IPS-20b (cell line): ENCODE data around the gene DNTTIP2.
A peak's percentile ranks its signal among the peaks of the same experiment; 100 is the strongest.
"Not testable (repeated sequence)": the region's sequence is repeated elsewhere in the genome, so short reads cannot be mapped to it uniquely, and the experiment has no call there.

ENCODE experiments used
- H3K27ac ChIP-seq: one replicate; pipeline ENCODE4 v1.5.1; 2013; ENCODE audit warnings: low read length
- H3K27me3 ChIP-seq: 2 replicates; pipeline ENCODE4 v1.6.1; 2013; ENCODE audit warnings: mild to moderate bottlenecking, low read length, inconsistent platforms; ENCODE audit not compliant: insufficient read depth
- H3K36me3 ChIP-seq: 2 replicates; pipeline ENCODE4 v1.6.1; 2013; ENCODE audit warnings: low read depth, mild to moderate bottlenecking, inconsistent platforms, low read length, moderate library complexity; ENCODE audit not compliant: insufficient read depth
- H3K4me1 ChIP-seq: 2 replicates; pipeline ENCODE4 v1.6.1; 2013; ENCODE audit warnings: mild to moderate bottlenecking, control low read depth, inconsistent platforms, low read length, moderate library complexity; ENCODE audit not compliant: insufficient read depth
- H3K4me3 ChIP-seq: 2 replicates; pipeline ENCODE4 v1.5.1; 2013; ENCODE audit warnings: mild to moderate bottlenecking, low read length, inconsistent platforms
- H3K9ac ChIP-seq: 2 replicates; pipeline ENCODE4 v1.6.1; 2013; ENCODE audit warnings: low read depth, mild to moderate bottlenecking, inconsistent platforms, low read length, moderate library complexity
- H3K9me3 ChIP-seq: 2 replicates; pipeline ENCODE4 v1.6.1; 2013; ENCODE audit warnings: mild to moderate bottlenecking, low read depth, low read length, inconsistent platforms; ENCODE audit not compliant: insufficient read depth

Gene DNTTIP2, protein sequence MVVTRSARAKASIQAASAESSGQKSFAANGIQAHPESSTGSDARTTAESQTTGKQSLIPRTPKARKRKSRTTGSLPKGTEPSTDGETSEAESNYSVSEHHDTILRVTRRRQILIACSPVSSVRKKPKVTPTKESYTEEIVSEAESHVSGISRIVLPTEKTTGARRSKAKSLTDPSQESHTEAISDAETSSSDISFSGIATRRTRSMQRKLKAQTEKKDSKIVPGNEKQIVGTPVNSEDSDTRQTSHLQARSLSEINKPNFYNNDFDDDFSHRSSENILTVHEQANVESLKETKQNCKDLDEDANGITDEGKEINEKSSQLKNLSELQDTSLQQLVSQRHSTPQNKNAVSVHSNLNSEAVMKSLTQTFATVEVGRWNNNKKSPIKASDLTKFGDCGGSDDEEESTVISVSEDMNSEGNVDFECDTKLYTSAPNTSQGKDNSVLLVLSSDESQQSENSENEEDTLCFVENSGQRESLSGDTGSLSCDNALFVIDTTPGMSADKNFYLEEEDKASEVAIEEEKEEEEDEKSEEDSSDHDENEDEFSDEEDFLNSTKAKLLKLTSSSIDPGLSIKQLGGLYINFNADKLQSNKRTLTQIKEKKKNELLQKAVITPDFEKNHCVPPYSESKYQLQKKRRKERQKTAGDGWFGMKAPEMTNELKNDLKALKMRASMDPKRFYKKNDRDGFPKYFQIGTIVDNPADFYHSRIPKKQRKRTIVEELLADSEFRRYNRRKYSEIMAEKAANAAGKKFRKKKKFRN

DNA sequence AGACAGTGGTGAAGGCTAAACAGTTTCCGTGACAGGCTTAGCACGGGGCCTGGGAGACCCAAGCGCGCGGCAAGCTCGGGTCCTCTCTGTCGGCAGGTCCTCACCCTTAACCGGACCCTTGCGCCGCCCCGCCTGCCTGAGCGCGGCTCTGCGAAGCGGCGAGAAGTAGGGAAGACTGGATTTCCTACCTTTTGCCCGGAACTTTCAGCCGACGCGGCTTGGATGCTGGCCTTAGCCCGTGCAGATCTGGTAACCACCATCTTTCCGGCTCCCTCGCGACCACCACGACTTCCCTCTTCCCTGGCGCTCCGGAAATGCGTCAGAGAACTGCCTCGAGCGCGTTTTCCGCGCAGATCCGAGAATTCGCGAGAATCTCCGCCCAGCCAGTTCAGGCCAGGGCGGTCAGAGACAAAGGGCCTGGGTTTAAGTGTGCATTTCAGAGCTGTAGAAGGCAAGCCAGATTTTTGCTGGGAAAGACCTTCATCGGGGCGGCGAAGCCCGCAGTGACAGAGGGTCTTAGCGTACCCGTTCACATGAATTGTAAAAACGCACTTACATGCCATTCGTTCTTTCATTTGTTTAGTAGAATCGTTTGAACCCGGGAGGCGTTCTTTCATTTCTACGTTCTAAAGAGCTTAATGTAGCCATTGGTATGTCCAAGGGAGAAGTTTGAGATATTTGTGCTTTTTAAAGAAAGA, at the start of gene DNTTIP2:
TSS of gene DNTTIP2 (minus strand) at position 318 of the 698 bp plus-strand sequence. CDS start at position 260, 58 bp downstream.
- no peaks in the 10 kb centered on the region for H3K27me3 ChIP-seq
- H3K4me3 ChIP-seq: peak within 1 kb of the TSS; percentile 98
- H3K9me3 ChIP-seq: no peaks in the 10 kb centered on the region
- H3K36me3 ChIP-seq: peaks cover 38% of the 10 kb centered on the region
- H3K27ac ChIP-seq: peak within 1 kb of the TSS; percentile 75
- peak within 1 kb of the TSS; percentile 93 for H3K9ac ChIP-seq
- peaks cover 5% of the 10 kb centered on the region for H3K4me1 ChIP-seq

- Histone ChIP-seq H3K4me1 (peaks cover under 1% of the 10 kb centered on the region; the same call in 1 of the 2 replicates), H3K9ac (no peak overlapping the region), H3K27me3 (no peaks in the 10 kb centered on the region), H3K27ac (no peak overlapping the region), H3K4me3 (no peak overlapping the region), H3K9me3 (no peaks in the 10 kb centered on the region), H3K36me3 (no peaks in the 10 kb centered on the region)
These were observed 46.2 kb upstream of the DNTTIP2 start for GRCh38 chr1:93925206-93925605.

DNA sequence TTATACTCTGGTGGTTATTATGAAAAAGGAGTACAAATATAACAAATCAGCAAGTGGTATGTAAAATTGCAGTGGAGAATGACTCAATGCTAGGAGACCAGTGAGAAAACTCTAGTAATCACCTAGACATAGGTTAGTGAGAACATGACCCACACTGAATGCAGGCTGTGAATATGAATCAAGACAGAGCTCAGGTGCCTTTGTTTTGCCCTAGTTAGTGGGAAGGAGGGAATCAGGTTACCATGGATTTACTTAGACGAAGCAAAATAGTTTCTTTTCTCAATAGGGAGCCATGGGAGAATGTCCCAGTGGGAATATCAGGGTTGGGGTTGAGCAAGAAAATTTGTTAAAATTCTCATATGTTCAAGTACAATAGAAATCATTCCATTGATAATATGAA, 40.8 kb upstream of the DNTTIP2 start:
- Histone ChIP-seq H3K27me3 (no peaks in the 10 kb centered on the region), H3K36me3 (no peaks in the 10 kb centered on the region), H3K9ac (no peak overlapping the region), H3K4me1 (peaks cover 10% of the 10 kb centered on the region; the same call in 1 of the 2 replicates), H3K4me3 (0 out of 2 replicates have a peak overlapping the region, but pooled peaks have one; percentile 10), H3K27ac (no peak overlapping the region), H3K9me3 (peaks cover 8% of the 10 kb centered on the region; the same call in 1 of the 2 replicates)

DNA sequence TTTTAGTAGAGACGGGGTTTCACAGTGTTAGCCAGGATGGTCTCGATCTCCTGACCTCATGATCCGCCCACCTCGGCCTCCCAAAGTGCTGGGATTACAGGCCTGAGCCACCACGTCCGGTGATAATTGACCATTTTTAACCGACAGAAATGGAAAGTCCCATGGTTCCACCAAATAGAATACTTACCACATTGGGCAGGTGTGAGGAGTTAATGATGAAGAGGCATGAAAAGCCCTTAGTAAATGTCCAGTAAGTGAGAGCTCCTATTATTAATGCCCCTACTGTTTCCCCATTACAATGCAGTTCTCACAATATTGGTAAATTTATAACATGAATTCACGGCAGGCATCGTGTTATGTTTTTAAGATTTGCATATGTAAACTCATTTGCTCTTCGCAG, 38.3 kb upstream of the DNTTIP2 start:
- peaks cover 8% of the 10 kb centered on the region; the same call in 1 of the 2 replicates for H3K9me3 ChIP-seq

DNA sequence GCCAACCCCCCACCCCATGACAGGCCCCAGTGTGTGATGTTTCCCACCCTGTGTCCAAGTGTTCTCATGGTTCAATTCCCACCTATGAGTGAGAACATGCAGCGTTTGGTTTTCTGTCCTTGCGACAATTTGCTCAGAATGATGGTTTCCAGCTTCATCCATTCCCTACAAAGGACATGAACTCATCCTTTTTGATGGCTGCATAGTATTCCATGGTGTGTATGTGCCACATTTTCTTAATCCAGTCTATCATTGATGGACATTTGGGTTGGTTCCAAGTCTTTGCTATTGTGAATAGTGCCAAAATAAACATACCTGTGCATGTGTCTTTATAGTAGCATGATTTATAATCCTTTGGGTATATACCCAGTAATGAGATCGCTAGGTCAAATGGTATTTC, 31.9 kb upstream of the DNTTIP2 start:
- not testable (repeated sequence) for H3K4me1 ChIP-seq, H3K4me3 ChIP-seq, H3K9me3 ChIP-seq, H3K27ac ChIP-seq, H3K36me3 ChIP-seq, H3K9ac ChIP-seq
- peaks cover 13% of the 10 kb centered on the region for H3K27me3 ChIP-seq

More for the DNA sequence above, 38.3 kb upstream of the DNTTIP2 start:
- no peak overlapping the region for H3K4me3 ChIP-seq
- no peak overlapping the region for H3K9ac ChIP-seq
- peaks cover 10% of the 10 kb centered on the region; the same call in 1 of the 2 replicates for H3K4me1 ChIP-seq
- H3K27me3 ChIP-seq: no peaks in the 10 kb centered on the region
- no peaks in the 10 kb centered on the region for H3K36me3 ChIP-seq
- no peak overlapping the region for H3K27ac ChIP-seq

GRCh38 chr1:93910305-93910704, 31.3 kb upstream of the DNTTIP2 start:
- no peak overlapping the region for H3K27ac ChIP-seq
- H3K9ac ChIP-seq: no peak overlapping the region; the same call in 1 of the 2 replicates
- H3K4me1 ChIP-seq: no peaks in the 10 kb centered on the region
- peak overlapping the region; percentile 73 for H3K4me3 ChIP-seq
- H3K36me3 ChIP-seq: no peaks in the 10 kb centered on the region
- H3K27me3 ChIP-seq: peaks cover 13% of the 10 kb centered on the region
- no peaks in the 10 kb centered on the region for H3K9me3 ChIP-seq

- H3K9me3 ChIP-seq: no peaks in the 10 kb centered on the region
- no peak within 1 kb of the TSS for H3K27ac ChIP-seq
- no peaks in the 10 kb centered on the region for H3K4me1 ChIP-seq
- no peaks in the 10 kb centered on the region for H3K36me3 ChIP-seq
- peaks cover 13% of the 10 kb centered on the region for H3K27me3 ChIP-seq
- peak within 1 kb of the TSS; percentile 80; the same call in 1 of the 2 replicates for H3K9ac ChIP-seq
- peak within 1 kb of the TSS; percentile 73 for H3K4me3 ChIP-seq
These were observed 30.4 kb upstream of the DNTTIP2 start, which contains the start of gene GCLM for GRCh38 chr1:93909146-93910050. Gene GCLM (minus strand): TSS chr1:93909430. CDS start chr1:93909163, 267 bp downstream.

GRCh38 chr1:93908394-93909145, 29.6 kb upstream of the DNTTIP2 start:
- peaks cover 13% of the 10 kb centered on the region for H3K27me3 ChIP-seq
- H3K4me1 ChIP-seq: no peaks in the 10 kb centered on the region
- H3K36me3 ChIP-seq: no peaks in the 10 kb centered on the region
- H3K27ac ChIP-seq: no peak overlapping the region
- H3K9me3 ChIP-seq: no peaks in the 10 kb centered on the region
- H3K9ac ChIP-seq: peak overlapping the region; percentile 80; the same call in 1 of the 2 replicates
- H3K4me3 ChIP-seq: peak overlapping the region; percentile 73

DNA sequence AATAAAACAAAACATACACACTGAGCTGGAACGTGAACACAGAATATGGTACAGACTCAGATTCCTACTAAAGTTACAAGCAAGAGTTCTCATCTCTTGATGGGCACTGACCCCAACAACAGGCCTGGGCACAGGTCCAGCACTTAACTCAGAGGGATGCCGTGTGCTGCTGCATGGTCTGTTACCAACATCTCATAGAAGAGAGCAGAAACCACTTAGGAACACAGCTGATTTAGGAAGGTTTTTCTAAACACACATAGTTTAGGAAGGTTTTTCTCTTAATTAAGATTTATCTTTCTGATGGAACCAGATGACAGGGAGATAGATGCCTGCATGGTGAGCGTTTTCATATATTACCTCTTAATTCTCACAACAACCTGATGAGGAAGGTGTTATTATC, 28.7 kb upstream of the DNTTIP2 start:
- no peak overlapping the region for H3K9ac ChIP-seq
- H3K4me3 ChIP-seq: peak overlapping the region; percentile 73
- H3K36me3 ChIP-seq: no peaks in the 10 kb centered on the region
- H3K27me3 ChIP-seq: peaks cover 13% of the 10 kb centered on the region
- H3K27ac ChIP-seq: no peak overlapping the region
- no peaks in the 10 kb centered on the region for H3K4me1 ChIP-seq
- H3K9me3 ChIP-seq: no peaks in the 10 kb centered on the region

GRCh38 chr1:93906480-93906879, 27.5 kb upstream of the DNTTIP2 start:
- Histone ChIP-seq H3K9me3 (no peaks in the 10 kb centered on the region), H3K4me1 (no peaks in the 10 kb centered on the region), H3K27me3 (peaks cover 13% of the 10 kb centered on the region), H3K4me3 (no peak overlapping the region), H3K27ac (no peak overlapping the region), H3K36me3 (no peaks in the 10 kb centered on the region), H3K9ac (no peak overlapping the region)
